H1 (cell line): ENCODE data around the gene ICE1. TPM values are rescaled to one million over a fixed set of nuclear protein-coding genes. Genes with fewer than 3 reads are reported as not detected.

Experiments used
- CTCF ChIA-PET: fragments of 300-600 bp; sonication (Branson Sonifier 250); formaldehyde crosslinking; loops from one replicate; lab custom pipeline; 2021; ENCODE audit not compliant: partially characterized antibody; lab: Charles Lee
- POLR2A ChIA-PET: fragments of 300-600 bp; sonication (Branson Sonifier 250); formaldehyde crosslinking; loops from one replicate; lab custom pipeline; 2021; ENCODE audit warnings: inconsistent platforms; ENCODE audit not compliant: partially characterized antibody; lab: Charles Lee
- DNase-seq, 2 experiments: peaks; one replicate each; pipeline versions ENCODE4 v3.0.0 to v3.0.0-alpha.2; 2010 to 2022; ENCODE audit warnings: low spot score in 2 of 2, low read depth in 1 of 2, mixed read lengths in 1 of 2
- FAIRE-seq: peaks from 2 replicates; lab custom pipeline; 2011; peaks lifted over from hg19 to GRCh38; lab: Jason Lieb, UNC
- H2AFZ ChIP-seq: 2 replicates; pipeline ENCODE4 v1.8.1; 2012; ENCODE audit warnings: low read length, inconsistent platforms
- H2AK5ac ChIP-seq: 2 replicates; pipeline ENCODE4 v1.6.1; 2013; ENCODE audit warnings: low read depth, low read length
- H2BK120ac ChIP-seq: replicated peaks from 2 replicates; pipeline ENCODE3; 2013; ENCODE audit warnings: low read depth, low read length, inconsistent platforms
- H2BK12ac ChIP-seq: 2 replicates; pipeline ENCODE4 v1.6.1; 2013; ENCODE audit warnings: low read depth, low read length
- H2BK15ac ChIP-seq: 2 replicates; pipeline ENCODE4 v1.6.1; 2013; ENCODE audit warnings: low read length
- H2BK20ac ChIP-seq: 2 replicates; pipeline ENCODE4 v1.6.1; 2013; ENCODE audit warnings: low read length
- H2BK5ac ChIP-seq: 2 replicates; pipeline ENCODE4 v1.6.1; 2013; ENCODE audit warnings: low read depth, low read length
- H3K14ac ChIP-seq: 2 replicates; pipeline ENCODE4 v1.6.1; 2013; ENCODE audit warnings: inconsistent platforms; ENCODE audit not compliant: insufficient read length
- H3K18ac ChIP-seq: 2 replicates; pipeline ENCODE4 v1.6.1; 2013; ENCODE audit warnings: low read length; ENCODE audit errors: extremely low read depth
- H3K23ac ChIP-seq: 2 replicates; pipeline ENCODE4 v1.6.1; 2013; ENCODE audit warnings: inconsistent platforms; ENCODE audit not compliant: insufficient read length
- H3K23me2 ChIP-seq: 2 replicates; pipeline ENCODE4 v1.6.1; 2013; ENCODE audit warnings: low read depth, low read length
- H3K27ac ChIP-seq: 2 replicates; pipeline ENCODE4 v1.6.1; 2011; ENCODE audit warnings: low read depth, low read length, inconsistent platforms
- H3K27me3 ChIP-seq, 4 experiments: replicated peaks in 1 of 4; 1 replicate in 1 of 4; 2 replicates in 3 of 4; pipeline versions ENCODE4 v1.6.1 to v1.8.1; 2011 to 2013; ENCODE audit warnings: low read length in 3 of 4, mild to moderate bottlenecking in 3 of 4, inconsistent platforms in 2 of 4, mixed read lengths in 2 of 4, moderate library complexity in 1 of 4; ENCODE audit not compliant: control insufficient read depth in 3 of 4, insufficient read depth in 3 of 4; ENCODE audit errors: extremely low read depth in 1 of 4
- H3K36me3 ChIP-seq, 4 experiments: 2 replicates each; pipeline versions ENCODE4 v1.6.1 to v1.8.1; 2011 to 2013; ENCODE audit warnings: mild to moderate bottlenecking in 4 of 4, low read length in 3 of 4, moderate library complexity in 2 of 4, control low read depth in 1 of 4, inconsistent platforms in 1 of 4; ENCODE audit not compliant: insufficient read depth in 4 of 4, control insufficient read depth in 2 of 4
- H3K4ac ChIP-seq: replicated peaks from 2 replicates; pipeline ENCODE3; 2013; ENCODE audit warnings: low read length, low read depth, mixed read lengths, inconsistent platforms; ENCODE audit not compliant: insufficient read length
- H3K4me1 ChIP-seq, 4 experiments: replicated peaks in 1 of 4; 1 replicate in 1 of 4; 2 replicates in 3 of 4; pipeline versions ENCODE4 v1.6.1 to v1.8.1; 2011 to 2013; ENCODE audit warnings: low read length in 3 of 4, inconsistent platforms in 2 of 4, mixed read lengths in 1 of 4; ENCODE audit not compliant: insufficient read depth in 4 of 4, control insufficient read depth in 3 of 4
- H3K4me2 ChIP-seq, 2 experiments: 2 replicates each; pipeline versions ENCODE4 v1.6.1 to v1.8.1; 2011 to 2013; ENCODE audit warnings: low read depth in 2 of 2, low read length in 2 of 2, control low read depth in 1 of 2, inconsistent platforms in 1 of 2, mild to moderate bottlenecking in 1 of 2; ENCODE audit not compliant: insufficient read depth in 1 of 2
- H3K4me3 ChIP-seq, 4 experiments: fragments of 200-600, 300-600 bp in 1 of 4; sonication (generic), shearing (Covaris generic), sonication (Bioruptor Twin) in 1 of 4; 2 replicates each; pipeline versions ENCODE4 v1.5.1 to v1.8.1; 2011 to 2016; ENCODE audit warnings: low read length in 4 of 4, low read depth in 3 of 4, control low read depth in 2 of 4, inconsistent platforms in 2 of 4, mild to moderate bottlenecking in 2 of 4, mixed read lengths in 1 of 4, moderate library complexity in 1 of 4; ENCODE audit not compliant: insufficient read depth in 2 of 4; ENCODE audit errors: extremely low read depth in 1 of 4
- H3K56ac ChIP-seq: replicated peaks from 2 replicates; pipeline ENCODE3; 2013; ENCODE audit warnings: low read depth, mild to moderate bottlenecking, mixed read lengths, low read length, inconsistent platforms; ENCODE audit not compliant: insufficient read length
- H3K79me1 ChIP-seq: 2 replicates; pipeline ENCODE4 v1.6.1; 2013; ENCODE audit warnings: low read depth, low read length, control low read depth
- H3K79me2 ChIP-seq, 2 experiments: 2 replicates each; pipeline versions ENCODE4 v1.6.1 to v1.8.1; 2012 to 2013; ENCODE audit warnings: low read length in 2 of 2, mild to moderate bottlenecking in 2 of 2, inconsistent platforms in 1 of 2; ENCODE audit not compliant: insufficient read depth in 2 of 2, control insufficient read depth in 1 of 2
- H3K9ac ChIP-seq, 4 experiments: replicated peaks in 1 of 4; 1 replicate in 1 of 4; 2 replicates in 3 of 4; pipeline versions ENCODE4 v1.6.1 to v1.8.1; 2011 to 2013; ENCODE audit warnings: low read depth in 3 of 4, low read length in 3 of 4, control low read depth in 2 of 4, mild to moderate bottlenecking in 2 of 4, moderate library complexity in 2 of 4, inconsistent platforms in 1 of 4; ENCODE audit errors: extremely low read depth in 1 of 4
- H3K9me3 ChIP-seq, 2 experiments: 2 replicates each; pipeline versions ENCODE4 v1.6.1 to v1.8.1; 2012 to 2013; ENCODE audit warnings: mild to moderate bottlenecking in 2 of 2, moderate library complexity in 2 of 2, control low read depth in 1 of 2, inconsistent platforms in 1 of 2, low read depth in 1 of 2, low read length in 1 of 2, mixed read lengths in 1 of 2; ENCODE audit not compliant: insufficient read depth in 2 of 2
- H4K20me1 ChIP-seq, 2 experiments: replicated peaks in 1 of 2; 2 replicates each; pipeline versions ENCODE3 to v1.8.1; 2011 to 2013; ENCODE audit warnings: inconsistent platforms in 2 of 2, low read length in 2 of 2, mild to moderate bottlenecking in 1 of 2; ENCODE audit not compliant: insufficient read depth in 2 of 2, control insufficient read depth in 1 of 2
- H4K5ac ChIP-seq: 2 replicates; pipeline ENCODE4 v1.6.1; 2013; ENCODE audit warnings: low read length, low read depth, mixed read lengths, inconsistent platforms; ENCODE audit not compliant: insufficient read length
- H4K8ac ChIP-seq: 2 replicates; pipeline ENCODE4 v1.8.0; 2013; ENCODE audit warnings: mild to moderate bottlenecking, moderate library complexity, low read length, inconsistent platforms; ENCODE audit not compliant: insufficient read depth; ENCODE audit errors: extremely low read depth
- H4K91ac ChIP-seq: replicated peaks from 2 replicates; pipeline ENCODE3; 2013; ENCODE audit warnings: low read length, mixed read lengths, inconsistent platforms; ENCODE audit not compliant: insufficient read length
- BACH1 ChIP-seq: IDR thresholded peaks from 2 replicates; pipeline ENCODE4 v1.6.1; 2012; ENCODE audit warnings: low read length, improper control_type of control experiment
- CHD1 ChIP-seq: IDR thresholded peaks from 2 replicates; pipeline ENCODE4 v1.6.1; 2012; ENCODE audit warnings: low read depth, low read length, improper control_type of control experiment
- CHD2 ChIP-seq: IDR thresholded peaks from 2 replicates; pipeline ENCODE4 v1.6.1; 2012; ENCODE audit warnings: low read length, improper control_type of control experiment
- EGR1 ChIP-seq: IDR thresholded peaks from 2 replicates; pipeline ENCODE4 v1.6.1; 2011; ENCODE audit warnings: low read depth, low read length, borderline replicate concordance
- EP300 ChIP-seq, 2 experiments: IDR thresholded peaks; 1 replicate in 1 of 2; 2 replicates in 1 of 2; pipeline ENCODE4 v1.6.1; 2011 to 2012; ENCODE audit warnings: low read depth in 2 of 2, low read length in 2 of 2, mild to moderate bottlenecking in 2 of 2, borderline replicate concordance in 1 of 2, inconsistent platforms in 1 of 2, moderate library complexity in 1 of 2
- EZH2 ChIP-seq: fragments of 200-600 bp; sonication (generic); IDR thresholded peaks from 2 replicates; pipeline ENCODE4 v1.7.1; 2012; ENCODE audit warnings: low read depth, mild to moderate bottlenecking, moderate library complexity, low read length, inconsistent platforms; ENCODE audit not compliant: severe bottlenecking
- FOSL1 ChIP-seq: IDR thresholded peaks from 2 replicates; pipeline ENCODE4 v1.6.1; 2011; ENCODE audit warnings: mild to moderate bottlenecking, low read depth, low read length, moderate library complexity; ENCODE audit not compliant: insufficient read depth
- HDAC2 ChIP-seq, 2 experiments: fragments of 300-600 bp in 1 of 2; sonication (generic) in 1 of 2; IDR thresholded peaks; 2 replicates each; pipeline ENCODE4 v1.6.1; 2011 to 2012; ENCODE audit warnings: low read depth in 2 of 2, low read length in 2 of 2, mild to moderate bottlenecking in 2 of 2, moderate library complexity in 2 of 2, borderline replicate concordance in 1 of 2, inconsistent platforms in 1 of 2
- NRF1 ChIP-seq: IDR thresholded peaks from 2 replicates; pipeline ENCODE4 v1.6.1; 2011; ENCODE audit warnings: mild to moderate bottlenecking, low read depth, low read length, improper control_type of control experiment
- WGBS, 2 experiments: shearing (Covaris generic) in 1 of 2; methylation state at CpG; one replicate each; pipeline versions ENCODE4 v1.1.6 to v1.1.7; 2013 to 2015; ENCODE audit warnings: low lambda C conversion rate in 2 of 2, mixed read lengths in 2 of 2, inconsistent platforms in 1 of 2, low coverage in 1 of 2, missing lambda C conversion rate in 1 of 2; ENCODE audit not compliant: insufficient replicate concordance in 2 of 2, insufficient coverage in 1 of 2, insufficient read length in 1 of 2; ENCODE audit errors: extremely low coverage in 1 of 2, missing lambda C conversion rate in 1 of 2; 5-methylcytosine and 5-hydroxymethylcytosine counted together
- polyA plus RNA-seq, 7 experiments: library from polyadenylated mRNA; depleted of rRNA in 3 of 7; stranded (reverse) in 5 of 7; unstranded in 2 of 7; fragments of >200 nt in 5 of 7; fragments of 200-250 nt in 2 of 7; gene quantifications; 1 replicate in 5 of 7; 2 replicates in 1 of 7; 4 replicates in 1 of 7; pipeline versions ENCODE4 v1.2.1 to v1.2.3, GENCODE V29; 2011 to 2013; ENCODE audit warnings: missing spikeins in 2 of 7, mixed read lengths in 2 of 7
- total RNA-seq: library from RNA; stranded (reverse); fragmentation: NEBNext Ultra II Directional; extraction: Animal tissue kit (Norgen Biotek cat#: 25700); gene quantifications from 2 replicates; pipeline ENCODE4 v1.2.1, GENCODE V29; 2021
- TF ChIP-seq, protein P1 (sequence below): IDR thresholded peaks from 2 replicates; pipeline ENCODE4 v1.6.1; 2012; ENCODE audit warnings: low read length, inconsistent platforms

ICE1 gene
- total and polyA plus RNA-seq, 2 of the 8 experiments (the other 6 are each of a cell fraction or from before 2014, with no cell fraction given) = 11.8 to 53.9 TPM

DNA sequence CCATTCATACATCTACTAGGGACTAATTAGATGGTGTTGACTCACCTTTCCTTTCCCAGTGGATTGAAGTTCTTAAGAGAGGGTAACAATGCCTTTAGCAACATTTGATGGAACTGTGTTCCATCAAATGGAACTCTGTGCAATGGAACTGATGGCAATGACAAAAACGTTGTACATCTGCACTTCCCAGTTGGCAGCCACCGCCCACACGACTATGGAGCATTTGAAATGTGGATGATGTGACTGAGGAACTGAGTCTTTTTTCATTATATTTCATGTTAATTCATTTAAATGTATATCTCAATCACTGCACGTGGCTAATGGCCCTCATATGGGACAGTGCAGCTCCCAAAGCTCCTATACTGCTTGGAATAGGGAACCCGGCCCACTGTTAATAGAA is 39.0 kb upstream of the ICE1 start:
- Histone ChIP-seq H4K5ac (no peak overlapping the region), H3K56ac (no peak overlapping the region), H2BK120ac (no peak overlapping the region), H3K4ac (no peak overlapping the region), H3K9ac (no peak overlapping the region), H4K91ac (no peak overlapping the region), H3K23ac (no peak overlapping the region), H2AK5ac (no peak overlapping the region), H3K9me3 (peaks cover 0 to 2% of the 10 kb centered on the region in 2 experiments; a peak in 1 of 4 replicates), H2BK5ac (no peak overlapping the region), H3K18ac (no peak overlapping the region), H3K79me1 (no peaks in the 10 kb centered on the region), H4K8ac (no peak overlapping the region), H3K23me2 (no peaks in the 10 kb centered on the region), H3K79me2 (no peaks in the 10 kb centered on the region), H2BK15ac (no peak overlapping the region), H2AFZ (no peak overlapping the region), H3K4me1 (peaks cover 0 to 3% (median 1%) of the 10 kb centered on the region in 4 experiments; a peak in 2 of 7 replicates), H3K27me3 (no peaks in the 10 kb centered on the region), H2BK12ac (no peak overlapping the region), H3K14ac (no peak overlapping the region), H3K4me3 (no peak overlapping the region), H3K36me3 (no peaks in the 10 kb centered on the region), H2BK20ac (no peak overlapping the region), H3K4me2 (no peak overlapping the region), H4K20me1 (no peaks in the 10 kb centered on the region), H3K27ac (no peak overlapping the region)
- ChIA-PET POLR2A (no interaction called here), CTCF (interaction anchor here (0.9 to 1.1 kb wide), 2 partner anchors 14 to 504 kb away, joined by 3 to 6 read pairs; no protein-coding TSS in a partner anchor)
- WGBS, 2 experiments = 83% methylated on average over 5 of the region's 5 CpGs; no CpG with 5 or more reads in 1 of the 2 experiments
- no peak for FAIRE-seq
- no peak for DNase-seq
- TF ChIP-seq EZH2 (no peak), EP300 (IDR thresholded peaks at IDR 0.05; ENCODE audit: borderline replicate concordance in 1 of 2, low read depth in 2 of 2, low read length in 2 of 2) (no peak), CHD1 (no peak), FOSL1 (no peak), EGR1 (no peak), NRF1 (no peak), HDAC2 (IDR thresholded peaks at IDR 0.05; ENCODE audit: borderline replicate concordance in 1 of 2, low read depth in 2 of 2, low read length in 2 of 2) (no peak), BACH1 (no peak), CHD2 (no peak)
- TF ChIP-seq, protein P1, sequence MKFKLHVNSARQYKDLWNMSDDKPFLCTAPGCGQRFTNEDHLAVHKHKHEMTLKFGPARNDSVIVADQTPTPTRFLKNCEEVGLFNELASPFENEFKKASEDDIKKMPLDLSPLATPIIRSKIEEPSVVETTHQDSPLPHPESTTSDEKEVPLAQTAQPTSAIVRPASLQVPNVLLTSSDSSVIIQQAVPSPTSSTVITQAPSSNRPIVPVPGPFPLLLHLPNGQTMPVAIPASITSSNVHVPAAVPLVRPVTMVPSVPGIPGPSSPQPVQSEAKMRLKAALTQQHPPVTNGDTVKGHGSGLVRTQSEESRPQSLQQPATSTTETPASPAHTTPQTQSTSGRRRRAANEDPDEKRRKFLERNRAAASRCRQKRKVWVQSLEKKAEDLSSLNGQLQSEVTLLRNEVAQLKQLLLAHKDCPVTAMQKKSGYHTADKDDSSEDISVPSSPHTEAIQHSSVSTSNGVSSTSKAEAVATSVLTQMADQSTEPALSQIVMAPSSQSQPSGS = no peak
